PC-3 (cell line): Measurements from ENCODE around the gene LRP1B. TPM values are rescaled to one million over a fixed set of nuclear protein-coding genes. Genes with fewer than 3 reads are reported as not detected.

Experiments
- ATAC-seq: fragments of 200-7000 bp; cut with Tn5 transposase; 2 replicates; pipeline ENCODE4 v1.9.1; 2020; ENCODE audit warnings: mild to moderate bottlenecking, moderate library complexity
- BruUV-seq: library from RNA; stranded (reverse); fragments of 400-500 nt; replicated peaks from 2 replicates; lab custom pipeline; 2021; lab: Mats Ljungman, UMichigan
- CTCF ChIA-PET: fragments of 300-600 bp; sonication (Branson Sonifier 250); formaldehyde crosslinking; loops from one replicate; lab custom pipeline; 2022; ENCODE audit warnings: antibody characterized with exemption; lab: Charles Lee
- POLR2A ChIA-PET: fragments of 300-600 bp; sonication (Branson Sonifier 250); formaldehyde crosslinking; loops from one replicate; lab custom pipeline; 2022; ENCODE audit warnings: antibody characterized with exemption; ENCODE audit not compliant: unreplicated experiment; lab: Charles Lee
- DNase-seq: peaks from one replicate; pipeline ENCODE4 v3.0.0-alpha.2; 2015
- H2AFZ ChIP-seq: fragments of 300-600 bp; sonication (generic); 2 replicates; pipeline ENCODE4 v1.6.0; 2016; ENCODE audit warnings: antibody characterized with exemption, low read length
- H3F3A ChIP-seq: fragments of 300-600 bp; sonication (generic); one replicate; pipeline ENCODE4 v1.6.0; 2017; ENCODE audit warnings: antibody characterized with exemption, low read length, control low read depth, mild to moderate bottlenecking; ENCODE audit not compliant: unreplicated experiment
- H3K27ac ChIP-seq: fragments of 300-600 bp; sonication (generic); 2 replicates; pipeline ENCODE4 v1.5.1; 2016; ENCODE audit warnings: mild to moderate bottlenecking, low read length
- H3K27me3 ChIP-seq: fragments of 300-600 bp; sonication (generic); 2 replicates; pipeline ENCODE4 v1.6.1; 2016; ENCODE audit warnings: low read length, mixed read lengths
- H3K36me3 ChIP-seq: fragments of 300-600 bp; sonication (generic); 2 replicates; pipeline ENCODE4 v1.6.1; 2016; ENCODE audit warnings: low read depth, mixed run types, low read length, mixed read lengths
- H3K4me1 ChIP-seq: fragments of 300-600 bp; sonication (generic); 2 replicates; pipeline ENCODE4 v1.5.1; 2016; ENCODE audit warnings: low read length; ENCODE audit not compliant: insufficient read depth
- H3K4me2 ChIP-seq: fragments of 300-600 bp; sonication (generic); 2 replicates; pipeline ENCODE4 v1.6.0; 2016; ENCODE audit warnings: low read length
- H3K4me3 ChIP-seq: fragments of 300-600 bp; sonication (generic); 2 replicates; pipeline ENCODE4 v1.5.1; 2016; ENCODE audit warnings: mild to moderate bottlenecking, low read length, mixed read lengths
- H3K79me2 ChIP-seq: fragments of 300-600 bp; sonication (generic); 2 replicates; pipeline ENCODE4 v1.6.1; 2017; ENCODE audit warnings: low read length, mixed read lengths
- H3K9ac ChIP-seq: fragments of 300-600 bp; sonication (generic); 2 replicates; pipeline ENCODE4 v1.6.0; 2016; ENCODE audit warnings: mild to moderate bottlenecking, low read length
- H3K9me2 ChIP-seq: fragments of 300-600 bp; sonication (generic); replicated peaks from 2 replicates; pipeline ENCODE4 v1.6.1; 2016; ENCODE audit warnings: mixed run types, low read length, mixed read lengths
- H3K9me3 ChIP-seq: fragments of 300-600 bp; sonication (generic); 2 replicates; pipeline ENCODE4 v1.6.1; 2016; ENCODE audit warnings: low read length, mixed read lengths
- H4K20me1 ChIP-seq: fragments of 300-600 bp; sonication (generic); 2 replicates; pipeline ENCODE4 v1.6.1; 2016; ENCODE audit warnings: low read length, mixed read lengths
- CTCF ChIP-seq: fragments of 300-600 bp; sonication (generic); conservative IDR thresholded peaks from 2 replicates; pipeline ENCODE4 v1.5.1; 2017; ENCODE audit warnings: antibody characterized with exemption, low read depth, mild to moderate bottlenecking, low read length
- EZH2 ChIP-seq: fragments of 300-600 bp; sonication (generic); IDR thresholded peaks from one replicate; pipeline ENCODE4 v1.6.1; 2017; ENCODE audit warnings: antibody characterized with exemption, mild to moderate bottlenecking, low read length; ENCODE audit not compliant: unreplicated experiment
- EZH2phosphoT487 ChIP-seq: fragments of 300-600 bp; sonication (generic); IDR thresholded peaks from 2 replicates; pipeline ENCODE4 v1.6.1; 2018; ENCODE audit warnings: mild to moderate bottlenecking, antibody characterized with exemption, low read length, borderline replicate concordance
- intact Hi-C: fragments of 100-400 bp; cut with micrococcal nuclease; formaldehyde crosslinking; loops from 2 replicates; pipeline ENCODE4 v1.9.0; 2023
- total RNA-seq: library from RNA; depleted of rRNA; stranded (reverse); fragments of >200 nt; gene quantifications from 2 replicates; pipeline ENCODE4 v1.2.3, GENCODE V29; 2014

The LRP1B gene
- total RNA-seq, 1 experiment from 2014 or later, result 0.04 TPM

DNA sequence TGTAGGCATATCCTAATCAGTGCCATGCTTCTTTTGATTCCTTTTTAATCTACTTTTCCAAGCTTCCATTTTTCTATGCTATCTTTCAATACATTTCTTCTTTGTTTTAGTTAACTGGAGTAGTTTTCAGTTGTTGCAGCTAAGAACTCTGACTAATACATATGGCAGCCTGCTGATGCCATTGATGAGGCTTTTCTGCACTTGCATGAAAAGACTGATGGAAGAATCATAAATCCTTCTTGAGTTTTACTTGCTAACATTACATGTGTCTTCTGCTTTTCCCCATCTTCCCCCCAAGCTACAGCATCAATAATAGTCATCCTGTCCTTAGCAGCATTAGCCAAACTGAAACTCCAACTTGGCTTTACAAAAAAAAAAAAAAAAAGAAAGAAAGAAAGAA is 203.3 kb downstream of the LRP1B start:
- TF ChIP-seq EZH2phosphoT487, result no peak
- TF ChIP-seq CTCF, result no peak
- TF ChIP-seq EZH2, result no peak
- intact Hi-C loops, result no loop called here
- ChIA-PET CTCF (no interaction called here), POLR2A (no interaction called here)
- H3K9ac ChIP-seq, result no peak overlapping the region
- no peaks in the 10 kb centered on the region for H3K79me2 ChIP-seq
- no peak overlapping the region for H2AFZ ChIP-seq
- H3K27me3 ChIP-seq, result no peaks in the 10 kb centered on the region
- ATAC-seq, result no peak
- no peaks in the 10 kb centered on the region for H3K36me3 ChIP-seq
- no TSS peak for BruUV-seq
- H3K4me1 ChIP-seq, result no peaks in the 10 kb centered on the region
- H3K9me2 ChIP-seq, result no peaks in the 10 kb centered on the region
- no peaks in the 10 kb centered on the region for H3K9me3 ChIP-seq
- no peak overlapping the region for H3K4me3 ChIP-seq
- no peak overlapping the region for H3K4me2 ChIP-seq
- no peaks in the 10 kb centered on the region for H3F3A ChIP-seq
- H4K20me1 ChIP-seq, result no peaks in the 10 kb centered on the region
- DNase-seq, result no peak
- H3K27ac ChIP-seq, result no peak overlapping the region

- ChIA-PET POLR2A (no interaction called here), CTCF (no interaction called here)
- no peaks in the 10 kb centered on the region for H3K4me1 ChIP-seq
- H3K9me2 ChIP-seq, result no peaks in the 10 kb centered on the region
- no peak for TF ChIP-seq EZH2phosphoT487
- no peak for TF ChIP-seq CTCF
- TF ChIP-seq EZH2, result no peak
- no peak overlapping the region for H3K27ac ChIP-seq
- H3K4me2 ChIP-seq, result no peak overlapping the region
- no peaks in the 10 kb centered on the region for H4K20me1 ChIP-seq
- DNase-seq, result no peak
- H3K36me3 ChIP-seq, result no peaks in the 10 kb centered on the region
- H3K79me2 ChIP-seq, result no peaks in the 10 kb centered on the region
- no peak overlapping the region for H3K4me3 ChIP-seq
- no peak overlapping the region for H2AFZ ChIP-seq
- H3K9me3 ChIP-seq, result no peaks in the 10 kb centered on the region
- H3F3A ChIP-seq, result no peaks in the 10 kb centered on the region
- no peak for ATAC-seq
- intact Hi-C loops, result no loop called here
- no peaks in the 10 kb centered on the region for H3K27me3 ChIP-seq
- no TSS peak for BruUV-seq
- H3K9ac ChIP-seq, result no peak overlapping the region
Measured at GRCh38 chr2:141925511-141925910, 205.3 kb downstream of the LRP1B start.

DNA sequence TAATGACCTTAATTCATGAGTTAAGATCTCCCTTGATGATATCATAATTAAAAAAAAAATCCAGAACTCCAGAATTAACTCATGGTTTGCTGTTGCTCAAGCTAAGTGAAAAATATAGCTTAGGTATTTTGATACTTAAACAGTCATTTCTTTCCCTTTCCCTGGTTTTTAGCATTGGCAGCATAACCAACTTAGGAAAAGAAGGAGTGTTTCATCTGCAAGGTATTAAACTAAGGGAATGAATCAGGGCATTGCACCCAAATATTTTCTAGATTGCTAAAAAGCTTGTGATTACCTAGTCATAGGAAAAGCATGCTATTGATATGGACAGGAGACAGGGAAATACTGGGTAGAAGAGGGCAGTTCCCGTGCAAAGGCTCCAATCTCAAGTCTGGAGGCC is 207.2 kb downstream of the LRP1B start:
- ATAC-seq (peak; percentile 53), DNase-seq (peak; percentile 41)
- no TSS peak for BruUV-seq
- Histone ChIP-seq H3K36me3 (no peaks in the 10 kb centered on the region), H3K27me3 (no peaks in the 10 kb centered on the region), H4K20me1 (no peaks in the 10 kb centered on the region), H3F3A (no peaks in the 10 kb centered on the region), H3K9me3 (no peaks in the 10 kb centered on the region), H3K9ac (no peak overlapping the region), H3K9me2 (no peaks in the 10 kb centered on the region), H3K4me3 (no peak overlapping the region), H3K79me2 (no peaks in the 10 kb centered on the region), H2AFZ (no peak overlapping the region), H3K4me1 (no peaks in the 10 kb centered on the region), H3K4me2 (no peak overlapping the region), H3K27ac (no peak overlapping the region)
- CTCF ChIA-PET, result no interaction called here
- POLR2A ChIA-PET, result no interaction called here
- intact Hi-C loops, result no loop called here
- no peak for TF ChIP-seq EZH2phosphoT487
- TF ChIP-seq CTCF, result no peak
- TF ChIP-seq EZH2, result no peak
